GM23338 (cell line): ENCODE results near the gene UBAC2. TPM values are rescaled to one million over a fixed set of nuclear protein-coding genes. Genes with fewer than 3 reads are reported as not detected.

Source experiments
- ATAC-seq: fragments of 200-7000 bp; cut with Tn5 transposase; 3 replicates; pipeline ENCODE4 v1.9.1; 2020
- DNase-seq: peaks from one replicate; pipeline ENCODE4 v3.0.0-alpha.2; 2015; ENCODE audit warnings: low spot score
- H2AFZ ChIP-seq: fragments of 200-600 bp; sonication (generic); 2 replicates; pipeline ENCODE4 v1.8.0; 2016; ENCODE audit warnings: antibody characterized with exemption, mild to moderate bottlenecking, moderate library complexity
- H3F3A ChIP-seq: fragments of 200-600 bp; sonication (generic); replicated peaks from 2 replicates; pipeline ENCODE4 v1.8.0; 2017; ENCODE audit warnings: antibody characterized with exemption, mixed run types, low read depth
- H3K27ac ChIP-seq: fragments of 200-600 bp; sonication (generic); 2 replicates; pipeline ENCODE4 v1.6.1; 2016; ENCODE audit warnings: low read depth
- H3K27me3 ChIP-seq: fragments of 200-600 bp; sonication (generic); 2 replicates; pipeline ENCODE4 v1.8.0; 2016; ENCODE audit warnings: mild to moderate bottlenecking, mixed run types, moderate library complexity; ENCODE audit not compliant: insufficient read depth
- H3K36me3 ChIP-seq: fragments of 200-600 bp; sonication (generic); 2 replicates; pipeline ENCODE4 v1.8.0; 2016; ENCODE audit warnings: mild to moderate bottlenecking; ENCODE audit not compliant: insufficient read depth
- H3K4me1 ChIP-seq: fragments of 200-600 bp; sonication (generic); 2 replicates; pipeline ENCODE4 v1.8.0; 2016; ENCODE audit warnings: mild to moderate bottlenecking, moderate library complexity; ENCODE audit not compliant: insufficient read depth
- H3K4me2 ChIP-seq: fragments of 200-600 bp; sonication (generic); 2 replicates; pipeline ENCODE4 v1.7.1; 2017; ENCODE audit warnings: mixed run types
- H3K4me3 ChIP-seq: fragments of 200-600 bp; sonication (generic); 2 replicates; pipeline ENCODE4 v1.6.1; 2016; ENCODE audit warnings: mixed run types
- H3K79me2 ChIP-seq: fragments of 200-600 bp; sonication (generic); replicated peaks from 2 replicates; pipeline ENCODE4 v1.8.0; 2017; ENCODE audit warnings: mild to moderate bottlenecking; ENCODE audit not compliant: insufficient read depth
- H3K9me2 ChIP-seq: fragments of 200-600 bp; sonication (generic); 2 replicates; pipeline ENCODE4 v1.8.0; 2017; ENCODE audit not compliant: insufficient read depth
- H4K20me1 ChIP-seq: fragments of 200-600 bp; sonication (generic); replicated peaks from 2 replicates; pipeline ENCODE4 v1.8.0; 2017; ENCODE audit warnings: mild to moderate bottlenecking; ENCODE audit not compliant: insufficient read depth
- H3K27ac Mint-ChIP-seq: 2 replicates; pipeline ENCODE4 v1.8.0; 2020; ENCODE audit warnings: inconsistent platforms, mild to moderate bottlenecking, moderate library complexity, mixed read lengths
- H3K27me3 Mint-ChIP-seq: 3 replicates; pipeline ENCODE4 v1.8.0; 2022; ENCODE audit warnings: low read depth, mild to moderate bottlenecking, moderate library complexity, mixed read lengths, inconsistent platforms; ENCODE audit not compliant: insufficient read depth, poor library complexity
- H3K36me3 Mint-ChIP-seq: 3 replicates; pipeline ENCODE4 v1.8.0; 2021; ENCODE audit warnings: low read depth, mild to moderate bottlenecking, inconsistent platforms, moderate library complexity, mixed read lengths
- H3K4me1 Mint-ChIP-seq: 3 replicates; pipeline ENCODE4 v1.8.0; 2020; ENCODE audit warnings: mild to moderate bottlenecking, inconsistent platforms, mixed read lengths
- H3K4me3 Mint-ChIP-seq: 3 replicates; pipeline ENCODE4 v1.8.0; 2021; ENCODE audit warnings: moderate library complexity, mild to moderate bottlenecking, inconsistent platforms, mixed read lengths
- H3K9me3 Mint-ChIP-seq: 3 replicates; pipeline ENCODE4 v1.8.0; 2020; ENCODE audit warnings: moderate library complexity, mild to moderate bottlenecking, inconsistent platforms, mixed read lengths
- CREB1 ChIP-seq: fragments of 250-450 bp; sonication (Bioruptor Pico); IDR thresholded peaks from 2 replicates; pipeline ENCODE4 v1.5.0; 2020; ENCODE audit warnings: low read depth, mild to moderate bottlenecking, moderate library complexity
- CTCF ChIP-seq, 2 experiments: fragments of 200-600 bp in 1 of 2; sonication (generic) in 1 of 2; conservative IDR thresholded peaks; 2 replicates each; pipeline versions ENCODE4 v1.5.1 to v1.6.1; 2016 to 2017; ENCODE audit warnings: antibody characterized with exemption in 2 of 2, low read depth in 2 of 2, mild to moderate bottlenecking in 2 of 2, moderate library complexity in 1 of 2
- ETS1 ChIP-seq: IDR thresholded peaks from 2 replicates; pipeline ENCODE4 v1.6.1; 2016; ENCODE audit warnings: antibody characterized with exemption
- EZH2 ChIP-seq: fragments of 200-600 bp; sonication (generic); IDR thresholded peaks from one replicate; pipeline ENCODE4 v1.8.0; 2017; ENCODE audit warnings: antibody characterized with exemption, mild to moderate bottlenecking, low read depth; ENCODE audit not compliant: unreplicated experiment
- EZH2phosphoT487 ChIP-seq: fragments of 200-600 bp; sonication (generic); IDR thresholded peaks from one replicate; pipeline ENCODE4 v1.8.1; 2018; ENCODE audit warnings: antibody characterized with exemption; ENCODE audit not compliant: unreplicated experiment
- JUNB ChIP-seq: IDR thresholded peaks from one replicate; pipeline ENCODE4 v1.6.1; 2016; ENCODE audit warnings: antibody characterized with exemption; ENCODE audit not compliant: unreplicated experiment
- NANOG ChIP-seq: IDR thresholded peaks from 2 replicates; pipeline ENCODE4 v1.6.1; 2016; ENCODE audit warnings: antibody characterized with exemption, borderline replicate concordance
- POLR2AphosphoS5 ChIP-seq: IDR thresholded peaks from 2 replicates; pipeline ENCODE4 v1.6.1; 2016; ENCODE audit warnings: antibody characterized with exemption, low read depth
- STAT1 ChIP-seq: IDR thresholded peaks from one replicate; pipeline ENCODE4 v1.6.1; 2016; ENCODE audit warnings: antibody characterized with exemption; ENCODE audit not compliant: unreplicated experiment
- ZNF114 ChIP-seq: fragments of 250-450 bp; sonication (Bioruptor Pico); IDR thresholded peaks from 2 replicates; pipeline ENCODE4 v1.5.0; 2020; ENCODE audit warnings: mild to moderate bottlenecking, moderate library complexity
- ZNF331 ChIP-seq: fragments of 250-450 bp; sonication (Bioruptor Pico); IDR thresholded peaks from 2 replicates; pipeline ENCODE4 v1.5.0; 2020; ENCODE audit warnings: low read depth, mild to moderate bottlenecking, moderate library complexity
- polyA plus RNA-seq: library from polyadenylated mRNA; unstranded; fragments of >200 nt; fragmentation: Nextera tagmentation; extraction: Ambion mirVana; gene quantifications from 2 replicates; pipeline ENCODE4 v1.2.1, GENCODE V29; 2016
- total RNA-seq: library from RNA; depleted of rRNA; stranded (reverse); fragments of >200 nt; shearing (Covaris generic); gene quantifications from 2 replicates; pipeline ENCODE4 v1.2.3, GENCODE V29; 2014
- TF ChIP-seq, protein P1 (sequence below): IDR thresholded peaks from one replicate; pipeline ENCODE4 v1.6.1; 2018; ENCODE audit warnings: antibody characterized with exemption; ENCODE audit not compliant: unreplicated experiment

The UBAC2 gene
- total and polyA plus RNA-seq, 2 experiments from 2014 or later: 37.9 to 76.9 TPM

DNA sequence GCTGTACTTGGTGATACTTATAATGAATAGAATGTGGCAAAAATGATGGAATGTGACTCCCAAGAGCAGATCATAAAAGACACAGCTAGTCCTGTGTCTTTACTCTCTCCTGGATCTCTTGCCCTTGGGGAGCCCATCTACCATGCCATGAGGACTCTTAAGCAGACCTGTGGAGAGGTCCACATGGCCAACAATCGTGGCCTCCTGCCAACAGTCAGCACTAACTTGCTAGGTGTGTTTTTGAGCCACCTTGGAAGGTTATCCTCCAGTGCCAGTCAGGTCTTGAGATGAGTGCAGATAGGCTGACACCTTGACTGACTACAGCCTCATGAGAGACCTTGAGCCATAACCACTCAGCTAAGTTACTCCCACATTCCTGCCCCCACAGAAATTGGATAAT, 128.8 kb downstream of the UBAC2 start:
- Histone ChIP-seq H3K79me2 (0 out of 2 replicates have a peak, but pooled peaks cover 3% of the 10 kb centered on the region), H3K4me2 (no peak overlapping the region), H3K4me3 (no peak overlapping the region), H4K20me1 (0 out of 2 replicates have a peak, but pooled peaks cover 1% of the 10 kb centered on the region), H3K27me3 (no peaks in the 10 kb centered on the region), H3F3A (no peaks in the 10 kb centered on the region), H3K36me3 (peaks cover 4% of the 10 kb centered on the region; the same call in 1 of the 2 replicates), H3K27ac (no peak overlapping the region), H3K4me1 (no peaks in the 10 kb centered on the region), H3K9me2 (no peaks in the 10 kb centered on the region), H2AFZ (no peak overlapping the region)
- ATAC-seq (no peak), DNase-seq (no peak)
- no peaks in the 10 kb centered on the region for H3K9me3 Mint-ChIP-seq
- TF ChIP-seq NANOG: no peak
- TF ChIP-seq STAT1: no peak
- no peak for TF ChIP-seq ZNF331
- no peak for TF ChIP-seq ZNF114 (CRISPR knock-in tag)
- TF ChIP-seq, protein P1, sequence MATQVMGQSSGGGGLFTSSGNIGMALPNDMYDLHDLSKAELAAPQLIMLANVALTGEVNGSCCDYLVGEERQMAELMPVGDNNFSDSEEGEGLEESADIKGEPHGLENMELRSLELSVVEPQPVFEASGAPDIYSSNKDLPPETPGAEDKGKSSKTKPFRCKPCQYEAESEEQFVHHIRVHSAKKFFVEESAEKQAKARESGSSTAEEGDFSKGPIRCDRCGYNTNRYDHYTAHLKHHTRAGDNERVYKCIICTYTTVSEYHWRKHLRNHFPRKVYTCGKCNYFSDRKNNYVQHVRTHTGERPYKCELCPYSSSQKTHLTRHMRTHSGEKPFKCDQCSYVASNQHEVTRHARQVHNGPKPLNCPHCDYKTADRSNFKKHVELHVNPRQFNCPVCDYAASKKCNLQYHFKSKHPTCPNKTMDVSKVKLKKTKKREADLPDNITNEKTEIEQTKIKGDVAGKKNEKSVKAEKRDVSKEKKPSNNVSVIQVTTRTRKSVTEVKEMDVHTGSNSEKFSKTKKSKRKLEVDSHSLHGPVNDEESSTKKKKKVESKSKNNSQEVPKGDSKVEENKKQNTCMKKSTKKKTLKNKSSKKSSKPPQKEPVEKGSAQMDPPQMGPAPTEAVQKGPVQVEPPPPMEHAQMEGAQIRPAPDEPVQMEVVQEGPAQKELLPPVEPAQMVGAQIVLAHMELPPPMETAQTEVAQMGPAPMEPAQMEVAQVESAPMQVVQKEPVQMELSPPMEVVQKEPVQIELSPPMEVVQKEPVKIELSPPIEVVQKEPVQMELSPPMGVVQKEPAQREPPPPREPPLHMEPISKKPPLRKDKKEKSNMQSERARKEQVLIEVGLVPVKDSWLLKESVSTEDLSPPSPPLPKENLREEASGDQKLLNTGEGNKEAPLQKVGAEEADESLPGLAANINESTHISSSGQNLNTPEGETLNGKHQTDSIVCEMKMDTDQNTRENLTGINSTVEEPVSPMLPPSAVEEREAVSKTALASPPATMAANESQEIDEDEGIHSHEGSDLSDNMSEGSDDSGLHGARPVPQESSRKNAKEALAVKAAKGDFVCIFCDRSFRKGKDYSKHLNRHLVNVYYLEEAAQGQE: no peak
- TF ChIP-seq POLR2AphosphoS5: no peak
- TF ChIP-seq EZH2: no peak
- TF ChIP-seq CTCF (conservative IDR thresholded peaks at IDR 0.05; ENCODE audit: low read depth in 2 of 2): no peak
- TF ChIP-seq JUNB: no peak
- TF ChIP-seq CREB1 (CRISPR knock-in tag): no peak
- H3K36me3 Mint-ChIP-seq: no peaks in the 10 kb centered on the region
- H3K27ac Mint-ChIP-seq: no peak overlapping the region
- H3K4me1 Mint-ChIP-seq: no peaks in the 10 kb centered on the region
- no peaks in the 10 kb centered on the region for H3K27me3 Mint-ChIP-seq
- no peak overlapping the region for H3K4me3 Mint-ChIP-seq

GRCh38 chr13:99330942-99331341, 130.3 kb downstream of the UBAC2 start:
- H3K4me2 ChIP-seq: no peak overlapping the region
- H3K4me3 Mint-ChIP-seq: no peak overlapping the region
- H3K27me3 Mint-ChIP-seq: no peaks in the 10 kb centered on the region
- no peaks in the 10 kb centered on the region for H3K9me2 ChIP-seq
- H3K27ac Mint-ChIP-seq: no peak overlapping the region
- no peak overlapping the region for H3K4me3 ChIP-seq
- H4K20me1 ChIP-seq: no peaks in the 10 kb centered on the region
- ATAC-seq: no peak
- no peak for DNase-seq
- no peak overlapping the region for H2AFZ ChIP-seq
- H3K4me1 ChIP-seq: no peaks in the 10 kb centered on the region
- H3K36me3 Mint-ChIP-seq: no peaks in the 10 kb centered on the region
- H3K27me3 ChIP-seq: no peaks in the 10 kb centered on the region
- peaks cover 4% of the 10 kb centered on the region; the same call in 1 of the 3 replicates for H3K4me1 Mint-ChIP-seq
- no peak overlapping the region for H3K27ac ChIP-seq
- H3K36me3 ChIP-seq: no peaks in the 10 kb centered on the region
- H3K9me3 Mint-ChIP-seq: no peaks in the 10 kb centered on the region
- H3F3A ChIP-seq: no peaks in the 10 kb centered on the region
- 0 out of 2 replicates have a peak, but pooled peaks cover 3% of the 10 kb centered on the region for H3K79me2 ChIP-seq
- TF ChIP-seq CREB1 (CRISPR knock-in tag) (no peak), ETS1 (no peak), CTCF (conservative IDR thresholded peaks at IDR 0.05; ENCODE audit: low read depth in 2 of 2) (no peak), EZH2phosphoT487 (no peak), ZNF114 (CRISPR knock-in tag) (no peak), NANOG (no peak)
